Cortex of kidney (tissue), 1 donor: Measurements from ENCODE around the gene IVD.

ENCODE experiments used
- DNase-seq: peaks from one replicate; lab custom pipeline; 2025; lab: John Stamatoyannopoulos, UW

IVD gene

GRCh38 chr15:40414816-40415215 lies 9.2 kb downstream of the IVD start:
- no peak for DNase-seq

- DNase-seq = no peak
Measured at GRCh38 chr15:40415226-40415625, 9.6 kb downstream of the IVD start.

- no peak for DNase-seq
Measured at GRCh38 chr15:40416056-40416455, 10.5 kb downstream of the IVD start.

GRCh38 chr15:40418126-40418525 lies 12.5 kb downstream of the IVD start:
- DNase-seq = no peak

DNA sequence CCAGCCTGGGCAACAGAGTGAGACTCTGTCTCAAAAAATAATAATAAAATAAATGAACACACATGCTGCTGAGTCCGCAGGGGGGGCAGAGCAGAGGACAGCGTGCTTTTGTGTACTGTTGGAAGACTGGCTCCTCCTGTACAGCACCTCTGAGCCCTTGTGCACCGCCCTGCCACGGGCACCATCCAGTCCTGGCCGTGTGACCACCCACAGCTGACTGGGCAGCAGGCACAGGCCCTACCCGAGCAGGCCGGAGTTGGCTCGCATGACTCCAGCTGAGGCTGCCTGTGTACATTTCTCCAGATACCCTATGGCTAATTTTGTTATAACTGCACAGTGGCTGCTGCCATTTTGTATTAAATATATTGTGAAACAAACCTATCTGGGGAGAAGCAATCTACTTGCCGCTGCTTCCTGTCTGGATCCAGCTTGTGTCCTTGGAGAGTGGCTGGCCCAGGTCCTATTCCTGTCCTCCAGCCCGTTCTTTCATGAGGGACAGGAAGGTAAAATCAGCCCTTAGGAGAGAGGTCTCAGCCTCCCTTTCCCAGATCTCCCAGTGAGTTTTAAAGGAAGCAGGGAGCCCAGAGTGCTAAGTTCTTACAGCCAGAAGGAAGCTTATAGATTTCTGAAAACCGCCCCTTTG lies 14.6 kb downstream of the IVD start:
- no peak for DNase-seq

DNA sequence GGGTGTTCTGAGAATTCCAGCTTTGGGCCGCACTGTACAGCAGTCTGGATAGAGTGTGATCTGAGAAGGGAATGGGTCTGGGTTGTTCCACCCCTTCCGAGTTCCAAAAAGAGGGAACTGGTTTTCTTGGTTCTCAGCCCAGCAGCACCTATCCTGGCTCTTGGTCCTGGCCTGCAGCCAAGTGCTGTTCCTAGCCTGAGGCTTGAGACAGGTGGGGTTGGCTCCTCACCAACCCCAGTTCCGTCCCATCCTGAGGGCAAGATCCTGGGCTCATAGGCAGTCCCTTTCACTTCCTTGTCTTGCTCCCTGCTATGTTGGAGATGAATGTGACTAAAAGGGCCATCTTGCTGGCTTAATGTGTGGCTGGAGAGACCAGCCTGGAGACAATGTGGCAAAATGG lies 15.2 kb downstream of the IVD start:
- DNase-seq = no peak

DNA sequence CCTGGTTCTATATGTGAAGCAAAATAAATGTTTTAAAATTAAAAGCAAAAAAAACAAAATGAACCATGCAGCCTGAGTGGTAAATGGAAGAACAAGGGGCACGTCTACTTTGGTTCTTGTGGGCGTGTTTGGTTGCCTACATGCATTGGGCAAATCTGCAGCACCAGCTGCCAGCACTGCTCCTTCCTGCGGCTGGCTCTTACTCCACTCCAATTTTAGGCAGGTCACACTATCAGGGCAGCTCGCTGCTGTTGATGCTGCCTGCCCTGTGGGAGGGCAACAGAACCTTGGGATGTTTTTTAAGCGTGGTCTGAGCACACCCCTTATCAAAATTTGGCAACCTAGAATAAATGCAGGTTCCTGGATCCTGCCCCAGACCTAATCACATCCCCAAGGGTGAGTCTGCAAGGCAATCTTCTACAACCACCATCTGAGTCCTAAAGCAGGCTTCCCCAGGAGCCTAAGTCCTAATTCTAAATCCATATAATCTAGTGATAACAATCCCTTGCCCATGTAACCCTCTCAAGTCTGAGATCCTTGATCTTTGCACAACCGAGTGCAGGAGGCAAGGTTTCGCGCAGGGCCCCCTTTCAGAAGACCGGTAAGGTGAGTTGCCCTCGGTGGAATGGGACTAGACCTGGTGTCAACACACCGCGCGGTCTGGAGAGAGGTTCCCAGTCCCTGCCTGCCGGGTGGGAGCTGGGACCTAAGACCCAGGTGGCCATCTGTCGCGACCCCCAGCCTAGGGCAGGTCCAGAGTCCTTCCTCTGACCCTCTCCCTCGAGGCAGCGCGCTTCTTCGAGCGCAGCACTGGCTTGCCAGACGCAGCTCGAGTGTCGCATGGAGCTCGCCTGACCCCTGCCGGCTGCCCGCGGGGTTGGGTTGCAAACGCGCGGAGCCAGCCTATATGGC lies 15.9 kb downstream of the IVD start:
- DNase-seq = no peak

GRCh38 chr15:40424483-40425115 lies 19.0 kb downstream of the IVD start:
- DNase-seq = no peak

DNA sequence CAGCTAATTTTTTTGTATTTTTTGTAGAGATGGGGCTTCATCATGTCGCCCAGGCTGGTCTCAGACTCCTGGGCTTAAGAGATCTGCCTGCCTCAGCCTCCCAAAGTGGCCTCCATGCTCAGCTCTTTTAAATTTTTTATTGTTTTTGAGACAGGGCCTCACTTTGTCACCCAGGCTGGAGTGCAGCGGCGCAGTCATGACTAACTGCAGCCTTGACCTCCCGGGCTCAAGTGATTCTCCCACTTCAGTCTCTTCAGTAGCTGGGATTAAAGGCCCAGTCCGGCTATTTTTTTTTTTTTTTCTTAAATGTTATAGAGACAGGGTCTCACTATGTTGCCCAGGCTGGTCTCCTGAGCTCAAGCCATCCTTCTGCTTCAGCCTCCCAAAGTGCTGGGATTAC lies 20.1 kb downstream of the IVD start:
- no peak for DNase-seq

GRCh38 chr15:40427188-40427587 lies 21.6 kb downstream of the IVD start:
- DNase-seq = no peak

- no peak for DNase-seq
Measured at GRCh38 chr15:40428185-40428584, 22.6 kb downstream of the IVD start.

GRCh38 chr15:40429068-40429710 lies 23.6 kb downstream of the IVD start:
- no peak for DNase-seq

- DNase-seq = no peak
Measured at GRCh38 chr15:40430271-40430805, 24.7 kb downstream of the IVD start.

GRCh38 chr15:40435023-40435709 lies 29.6 kb downstream of the IVD start:
- DNase-seq = no peak

- no peak for DNase-seq
Measured at GRCh38 chr15:40435710-40436089, 30.1 kb downstream of the IVD start.

DNA sequence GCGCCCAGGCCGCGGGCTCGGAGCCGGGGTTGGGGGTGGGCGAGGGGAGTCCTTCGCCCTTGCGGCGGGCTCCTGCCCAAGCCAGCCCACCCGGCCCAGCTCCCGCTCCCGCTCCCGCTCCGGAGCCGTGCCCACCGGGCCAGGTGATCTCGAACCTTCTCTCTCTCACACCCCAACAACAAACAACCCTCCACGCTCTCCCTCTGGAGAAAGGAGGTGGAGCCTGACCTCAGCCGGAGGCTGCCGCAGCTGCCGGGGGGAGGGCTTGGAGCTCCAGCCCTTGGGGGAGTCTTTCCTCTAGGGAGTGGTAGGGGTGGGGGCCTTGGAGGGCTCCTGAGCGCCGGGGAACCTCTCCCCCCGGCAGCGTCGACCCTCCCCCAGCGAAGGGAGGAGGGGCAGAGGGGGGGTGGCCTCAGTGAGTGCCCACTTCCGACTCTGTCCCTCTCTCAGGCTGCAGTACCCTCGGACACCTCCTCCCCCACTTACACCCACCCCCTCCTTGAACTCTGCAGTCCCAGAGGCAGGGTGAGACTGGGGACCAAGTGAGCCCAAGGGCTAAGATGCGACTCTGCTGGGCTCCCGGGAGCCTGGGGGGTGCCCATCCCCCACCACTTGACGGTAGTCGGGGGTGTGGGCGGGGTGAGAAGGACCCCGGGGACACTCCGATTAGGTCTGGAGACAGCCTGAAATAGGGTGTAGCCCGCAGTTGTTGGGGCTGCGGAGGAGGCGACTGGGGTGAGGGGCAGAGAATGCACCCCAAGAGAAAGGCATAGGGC lies 30.7 kb downstream of the IVD start:
- no peak for DNase-seq

- DNase-seq = no peak
Measured at GRCh38 chr15:40436892-40437751, 31.5 kb downstream of the IVD start.

DNA sequence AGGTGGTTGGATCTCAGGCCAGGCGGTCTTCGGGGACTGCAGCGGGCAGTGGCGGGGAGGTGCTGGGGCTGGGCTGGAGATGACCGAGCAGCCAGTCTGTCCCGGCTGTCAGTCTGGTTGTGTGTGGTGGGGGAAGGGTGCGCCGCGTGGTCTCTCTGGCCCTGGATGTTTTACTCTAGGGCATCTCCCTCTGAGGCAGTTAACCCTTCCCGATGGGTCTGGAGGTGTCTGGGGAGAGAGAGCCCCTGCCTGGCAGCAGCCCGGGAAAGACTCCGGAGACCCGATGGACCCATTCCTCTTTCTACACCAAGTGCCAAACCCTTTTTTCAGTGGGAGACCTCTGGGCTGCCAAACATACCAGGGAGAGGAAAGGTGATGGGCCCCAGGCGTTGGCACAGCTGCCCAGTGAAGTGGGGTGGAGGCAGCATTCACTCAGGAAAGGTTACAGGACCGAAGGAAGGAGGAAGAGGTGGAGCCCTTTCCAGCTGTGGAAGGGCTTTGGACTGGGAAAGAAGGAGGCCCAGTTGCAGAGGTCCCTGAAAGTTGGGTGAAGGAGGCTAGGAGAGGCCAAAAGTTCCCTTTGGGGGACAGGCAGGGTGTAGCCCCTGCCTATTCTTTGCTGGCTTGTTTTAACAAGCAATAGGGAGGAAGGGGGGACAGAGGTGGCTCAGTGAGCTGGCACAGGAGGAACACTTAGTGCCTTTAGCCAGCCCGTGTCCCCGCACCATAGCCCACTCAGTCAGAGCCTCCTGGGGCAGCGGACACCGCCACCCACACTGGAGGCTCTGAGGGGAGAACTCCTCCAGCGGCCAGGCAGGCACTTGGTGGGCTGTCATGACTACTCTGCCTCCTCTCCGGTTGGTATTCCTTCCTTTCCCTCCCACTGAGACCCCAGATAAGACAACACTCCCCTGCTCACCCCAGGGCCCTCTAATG lies 32.4 kb downstream of the IVD start:
- DNase-seq = no peak

- DNase-seq = no peak
Measured at GRCh38 chr15:40438712-40439111, 33.1 kb downstream of the IVD start.
